ENCODE measurements around the gene EDNRB.
"Not testable (repeated sequence)": the region's sequence is repeated elsewhere in the genome, so short reads cannot be mapped to it uniquely, and the experiment has no call there.

The EDNRB gene

DNA sequence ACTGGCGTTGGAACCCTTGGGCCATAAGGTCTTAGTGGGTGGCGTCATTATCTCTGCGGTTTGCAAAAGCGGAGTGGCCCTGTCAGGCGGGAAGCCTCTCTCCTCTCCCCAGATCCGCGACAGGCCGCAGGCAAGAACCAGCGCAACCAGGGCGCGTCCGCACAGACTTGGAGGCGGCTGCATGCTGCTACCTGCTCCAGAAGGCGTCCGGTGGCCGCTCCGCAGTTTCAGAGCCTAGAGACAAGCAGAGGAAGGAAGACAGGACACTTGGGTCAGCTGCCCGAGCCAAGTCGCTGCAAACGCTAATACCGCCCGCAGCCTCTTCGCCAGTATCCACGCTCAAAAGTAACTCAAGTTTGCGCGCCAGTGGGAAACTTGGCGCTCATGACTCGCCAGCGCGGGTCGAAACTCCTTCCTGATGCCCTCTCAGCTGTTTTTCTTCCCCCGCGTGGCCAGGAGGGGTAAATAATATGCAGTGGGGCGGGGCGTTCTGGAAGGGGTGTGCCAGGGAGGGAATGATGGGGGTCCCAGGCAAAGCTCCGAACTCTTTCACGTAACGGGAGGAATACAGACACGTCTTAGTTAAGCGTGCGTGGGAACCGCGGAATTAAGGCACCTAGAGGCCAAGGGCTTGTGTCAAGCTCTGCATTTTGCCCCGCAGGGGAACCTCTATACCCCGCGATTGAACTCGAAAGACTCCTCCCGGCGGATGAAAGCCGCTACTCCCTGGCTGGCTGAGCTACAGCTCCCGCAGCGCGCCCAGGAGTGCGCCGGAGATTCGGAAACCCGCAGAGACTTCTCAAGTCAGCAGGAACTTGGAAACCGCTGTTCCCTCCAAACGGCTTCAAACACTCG, at the start of gene EDNRB:
TSS of gene EDNRB (minus strand) at position 441 of the 855 bp plus-strand sequence. CDS start at position 183, 258 bp downstream.
- no peak for DNase-seq

DNA sequence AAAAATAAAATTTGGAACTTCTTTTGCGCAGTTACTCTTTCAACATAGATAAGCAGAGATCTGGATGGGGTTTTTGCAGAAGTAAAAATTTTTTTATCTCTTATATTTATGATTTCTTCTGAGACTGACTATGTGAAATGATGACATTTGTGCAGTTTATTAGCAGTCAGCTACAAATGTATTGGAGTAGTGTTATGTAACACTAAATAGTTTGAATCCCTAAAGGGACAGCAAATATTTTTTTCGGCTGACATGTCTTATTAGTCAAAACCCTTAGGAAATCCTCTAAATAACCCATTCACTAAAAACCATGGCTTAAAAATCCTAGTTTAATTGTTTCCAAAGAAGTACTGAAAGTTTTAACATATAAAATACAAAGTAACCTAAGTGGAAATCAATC, 48.0 kb upstream of the EDNRB start:
- no peak for DNase-seq

DNA sequence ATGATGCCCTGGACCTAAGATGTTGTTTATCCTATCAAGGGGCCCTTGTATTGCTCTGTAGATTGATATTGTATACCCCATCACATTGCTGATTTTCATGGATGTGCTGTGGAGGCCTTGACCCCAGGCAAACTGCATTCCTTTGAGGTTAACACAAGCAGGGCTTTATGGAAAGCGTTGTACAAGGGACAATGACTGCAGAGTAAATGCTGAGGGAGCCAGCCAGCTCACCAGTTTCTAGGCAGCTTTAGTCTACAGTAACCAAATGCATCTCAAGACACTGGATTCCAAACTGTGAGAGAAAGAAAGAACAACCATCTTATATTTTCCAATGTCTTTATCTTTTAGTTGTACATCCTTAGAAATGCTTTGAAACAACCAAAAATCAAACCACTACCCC, 34.1 kb upstream of the EDNRB start:
- no peak for DNase-seq

DNA sequence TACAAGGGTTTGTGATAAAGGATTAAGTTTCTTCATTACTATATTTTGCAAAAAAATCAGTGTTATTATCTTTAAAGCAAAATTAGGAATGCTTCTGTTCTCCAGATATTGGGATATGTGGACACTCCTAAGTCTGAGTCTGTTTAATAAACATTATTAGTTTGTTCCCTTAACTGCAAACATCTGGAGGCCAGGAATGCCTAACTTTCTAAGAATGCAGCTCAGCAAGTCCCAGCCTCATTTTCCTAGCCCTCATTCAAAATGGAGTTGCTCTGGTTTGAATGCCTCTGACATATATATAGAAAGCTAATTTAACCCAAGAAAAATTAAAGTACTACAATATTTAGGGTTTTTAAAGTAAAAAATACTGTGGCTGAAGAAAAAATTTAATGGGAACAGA, 33.6 kb upstream of the EDNRB start:
- DNase-seq = no peak

DNA sequence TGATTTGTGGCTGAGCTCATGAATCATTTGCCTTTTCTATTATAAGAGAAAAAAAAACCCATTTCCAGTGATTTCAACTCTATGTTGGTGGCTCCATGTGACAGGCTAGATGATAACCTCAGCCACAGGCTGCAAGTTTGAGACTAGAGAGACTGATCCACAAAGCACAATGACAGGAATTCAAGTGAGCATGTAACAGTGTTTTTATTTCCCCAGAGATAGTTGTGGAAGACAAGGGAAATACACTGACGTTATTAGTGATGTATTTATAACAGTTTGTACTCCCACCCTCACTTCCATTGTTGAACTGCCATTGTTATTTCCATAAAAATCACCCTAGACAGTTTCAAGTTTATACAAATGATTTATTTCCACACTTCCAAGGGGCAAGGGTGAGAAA, 27.9 kb upstream of the EDNRB start:
- no peak for DNase-seq

DNA sequence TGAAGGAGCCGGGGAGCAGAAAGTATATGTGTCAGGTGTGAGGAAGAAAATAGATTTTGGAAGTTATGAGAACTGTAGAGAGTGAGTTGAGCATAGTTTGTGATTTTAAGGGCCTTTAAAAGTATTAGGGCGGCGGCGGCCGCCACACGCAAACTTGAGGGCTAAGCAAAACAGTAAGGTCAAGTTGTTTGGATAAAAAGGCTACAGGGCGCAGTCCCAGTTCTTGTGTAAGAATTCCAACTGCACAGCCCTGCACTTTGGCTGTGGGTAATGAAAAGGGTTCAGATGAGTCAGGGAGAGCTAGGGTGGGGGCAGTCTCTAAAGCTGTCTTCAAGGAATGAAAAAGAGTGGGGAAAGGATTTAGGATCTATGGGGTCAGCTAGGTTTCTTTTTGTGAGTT, 16.4 kb upstream of the EDNRB start:
- not testable (repeated sequence) for DNase-seq

DNA sequence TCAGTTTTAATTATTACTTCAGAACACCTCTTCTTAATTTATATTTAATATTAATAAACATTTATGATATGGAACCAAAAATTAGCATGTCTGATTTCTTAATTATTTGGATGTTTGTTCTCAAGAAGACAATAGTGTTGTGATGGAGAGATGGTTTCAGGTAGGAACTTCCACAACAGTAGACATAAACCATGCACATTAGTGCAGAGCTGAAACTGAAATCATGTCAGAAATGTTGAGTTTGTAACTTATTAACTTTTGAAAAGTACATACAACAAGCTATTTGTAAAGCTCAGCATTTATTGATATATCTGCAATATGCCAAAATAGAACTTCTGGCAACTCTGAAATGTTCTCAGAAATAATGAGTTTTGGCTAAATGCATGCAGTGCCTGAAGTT, 11.8 kb upstream of the EDNRB start:
- DNase-seq = no peak

DNA sequence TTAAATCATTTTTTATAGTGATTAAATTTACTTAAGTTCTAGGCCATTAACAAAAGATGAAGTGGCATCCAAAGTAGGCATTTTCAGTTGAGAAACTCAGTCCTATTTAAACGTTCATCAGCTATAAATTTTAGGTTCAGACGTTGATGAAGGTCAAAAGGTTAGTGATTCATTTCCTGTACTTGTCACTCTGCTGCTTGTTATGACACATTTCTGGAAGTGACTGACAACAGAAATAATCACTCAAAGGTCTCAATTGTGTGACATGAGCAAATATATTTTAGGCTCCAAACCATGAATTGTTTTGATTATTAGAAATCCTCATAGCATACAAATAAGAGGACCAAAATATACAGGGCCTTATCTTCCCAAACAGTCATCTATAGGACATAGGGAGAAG, 10.3 kb upstream of the EDNRB start:
- no peak for DNase-seq

DNA sequence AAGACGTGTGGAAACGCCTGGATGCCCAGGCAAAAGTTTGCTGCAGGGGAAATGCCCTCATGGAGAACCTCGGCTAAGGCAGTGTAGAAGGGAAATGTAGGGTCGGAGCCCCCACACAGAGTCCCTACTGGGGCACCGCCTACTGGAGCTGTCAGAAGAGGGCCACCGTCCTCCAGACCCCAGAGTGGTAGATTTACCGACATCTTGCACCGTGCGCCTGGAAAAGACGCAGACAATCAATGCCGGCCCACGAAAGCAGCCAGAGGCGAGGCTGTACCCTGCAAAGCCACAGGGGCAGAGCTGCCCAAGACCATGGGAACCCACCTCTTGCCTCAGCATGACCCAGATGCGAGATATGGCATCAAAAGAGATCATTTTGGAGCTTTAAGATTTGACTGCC, 7.0 kb upstream of the EDNRB start:
- DNase-seq = no peak

DNA sequence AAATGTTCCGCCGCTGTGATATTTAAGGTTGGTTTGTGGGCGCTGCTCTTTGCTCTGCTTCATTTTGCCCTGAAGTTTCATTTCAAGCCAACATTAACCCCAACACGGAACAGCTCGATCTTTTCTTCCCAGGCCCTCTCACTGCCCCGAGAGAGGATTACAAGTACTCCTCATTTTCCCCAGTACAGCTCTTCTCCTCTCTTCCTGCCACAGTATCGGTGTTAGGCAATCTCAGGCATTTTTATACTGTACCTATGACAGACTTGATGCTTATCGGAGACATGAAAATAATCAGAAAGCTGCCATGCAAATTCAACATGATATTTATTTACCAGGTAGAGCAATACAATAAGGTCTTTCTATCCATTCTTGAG, 1.3 kb upstream of the EDNRB start:
- DNase-seq = no peak

DNA sequence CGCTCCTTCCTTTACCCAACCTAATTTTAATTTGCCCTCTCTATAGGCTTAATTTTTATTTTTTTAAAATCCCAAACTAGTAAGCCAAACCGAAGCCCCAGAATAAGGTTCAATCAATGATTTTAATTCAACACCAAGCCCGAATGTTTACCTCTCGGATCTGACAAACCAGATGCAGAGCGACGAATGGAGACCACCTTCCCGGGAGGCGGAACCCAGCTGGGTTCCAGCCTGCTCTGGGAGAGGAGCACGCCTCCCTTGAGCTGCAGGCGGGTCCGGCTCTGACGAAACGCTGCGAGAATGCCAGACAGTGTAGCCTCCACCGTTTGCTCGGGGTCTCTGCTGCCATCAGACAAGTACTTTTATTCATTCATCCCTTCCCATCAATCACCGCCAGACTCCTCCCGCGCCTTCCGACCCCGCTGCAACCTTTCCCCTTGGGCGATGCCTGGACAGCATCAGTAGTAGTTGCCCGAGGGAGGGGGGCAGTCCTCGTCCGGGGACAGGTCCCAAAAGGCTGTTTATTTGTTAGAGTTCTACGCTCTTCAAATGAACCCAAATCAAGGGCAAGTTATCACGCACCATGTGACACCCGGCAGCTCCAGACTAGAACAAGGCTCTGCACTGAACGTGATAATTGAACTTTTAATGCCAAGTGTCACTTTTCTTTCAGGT, 752 bp upstream of the EDNRB start:
- no peak for DNase-seq

DNA sequence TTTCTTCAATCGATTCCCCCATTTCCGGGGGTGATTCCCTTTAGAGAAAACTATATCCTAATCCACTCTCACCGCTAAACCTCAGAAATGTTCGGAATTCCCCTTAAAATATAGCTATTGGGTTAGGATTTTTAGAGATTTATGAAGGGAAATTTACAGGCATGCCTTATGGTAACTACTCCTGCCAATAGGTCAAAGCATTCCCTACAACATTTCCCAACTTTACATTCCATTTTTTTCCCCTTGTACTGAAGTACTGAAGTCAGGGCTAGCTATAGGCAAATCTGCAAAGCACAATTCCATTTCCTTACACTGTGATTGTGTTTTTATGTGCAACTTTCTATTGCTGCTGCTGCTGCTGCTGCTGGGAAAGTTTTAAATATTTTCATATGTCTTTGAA, 2.1 kb downstream of the EDNRB start:
- no peak for DNase-seq

DNA sequence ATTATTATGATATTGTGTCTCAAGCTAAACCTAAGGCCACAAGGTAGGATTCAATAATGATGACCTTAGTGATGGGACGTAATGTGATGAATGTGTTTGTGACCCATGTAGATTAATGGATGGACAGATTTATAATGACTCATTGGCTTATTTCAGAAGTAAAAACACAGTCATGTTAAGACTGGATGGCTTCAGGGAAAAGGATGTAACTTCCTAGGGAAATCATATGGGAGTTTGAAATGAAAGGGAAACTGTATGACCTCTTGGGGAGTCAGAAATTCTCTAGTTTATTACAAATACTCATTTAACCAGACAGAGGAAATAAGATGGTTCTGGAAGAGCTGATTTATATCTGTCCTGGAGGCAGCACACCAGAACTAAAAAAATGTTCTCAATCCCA, 2.9 kb downstream of the EDNRB start:
- no peak for DNase-seq

DNA sequence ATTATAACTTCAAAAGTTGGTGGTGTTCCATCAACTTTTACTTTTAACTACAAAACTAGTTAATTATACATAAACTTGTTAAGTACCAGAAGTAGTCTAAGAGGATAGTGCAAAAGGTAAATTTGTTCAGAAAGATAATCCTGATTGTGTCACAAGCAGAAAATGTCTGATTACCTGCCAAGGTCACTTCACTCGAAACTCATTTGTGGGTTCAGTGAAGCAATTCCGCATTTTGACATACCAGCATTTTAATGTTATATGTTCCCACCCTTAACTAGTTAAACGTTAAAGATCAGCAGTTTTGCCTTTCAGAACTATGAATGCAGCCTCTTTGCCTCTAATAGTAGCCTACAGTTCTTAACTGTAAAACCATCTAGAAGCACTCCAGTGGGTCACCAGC, 5.6 kb downstream of the EDNRB start:
- DNase-seq = no peak

DNA sequence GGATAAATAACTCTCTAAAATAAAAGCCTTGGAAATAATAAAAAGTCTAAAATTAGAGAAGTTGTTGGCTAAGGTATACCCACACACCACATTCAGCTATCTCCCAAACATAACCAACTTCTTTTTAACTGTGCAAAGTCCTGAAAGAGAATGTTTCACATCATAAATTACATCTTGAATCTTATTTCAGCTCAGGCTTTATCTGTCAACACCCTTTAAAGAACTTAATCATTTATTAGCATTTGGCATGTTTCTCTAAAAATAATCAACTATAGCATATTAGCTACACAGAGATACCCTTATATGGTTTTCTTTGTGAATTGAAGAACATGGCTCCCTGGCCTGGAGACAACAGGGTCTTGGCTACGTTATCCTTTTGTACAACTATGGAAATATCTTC, 6.9 kb downstream of the EDNRB start:
- DNase-seq = no peak

DNA sequence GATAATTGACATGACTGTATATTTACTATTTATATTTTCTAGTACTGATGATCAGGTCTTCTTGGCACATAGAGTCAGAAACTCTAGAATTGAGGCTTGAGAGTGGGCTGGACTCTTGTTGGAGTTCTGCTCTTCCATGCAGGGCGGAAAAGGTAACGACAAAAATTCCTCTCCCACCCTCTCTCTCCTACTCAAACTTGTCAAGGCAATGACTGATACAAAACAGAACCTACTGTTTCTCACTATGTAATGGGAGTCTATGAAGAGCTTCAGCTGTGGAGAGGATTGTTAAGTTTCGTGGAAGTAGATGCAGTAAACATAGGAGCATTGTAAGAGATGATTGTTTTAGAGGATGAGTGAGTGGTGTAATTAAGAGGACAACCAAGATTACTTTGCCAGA, 8.8 kb downstream of the EDNRB start:
- DNase-seq = no peak

DNA sequence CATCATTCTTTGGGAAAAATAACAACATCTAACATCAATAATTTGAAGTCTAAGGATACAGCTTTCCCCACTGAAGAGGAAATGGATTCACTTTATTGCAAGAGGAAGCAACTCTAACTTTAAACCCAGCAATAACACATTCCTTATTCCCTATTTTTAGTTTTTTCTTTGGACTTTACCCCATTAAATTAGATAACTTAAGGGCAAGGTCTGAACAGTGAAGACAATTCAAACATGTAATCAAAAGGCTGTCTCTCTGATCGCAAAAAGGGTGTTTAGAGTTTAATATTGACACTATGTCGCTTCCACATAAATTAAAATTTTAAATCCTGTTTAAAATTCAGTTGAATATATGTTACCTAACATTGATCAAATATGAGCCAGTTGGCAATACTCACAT, 10.1 kb downstream of the EDNRB start:
- DNase-seq = no peak

DNA sequence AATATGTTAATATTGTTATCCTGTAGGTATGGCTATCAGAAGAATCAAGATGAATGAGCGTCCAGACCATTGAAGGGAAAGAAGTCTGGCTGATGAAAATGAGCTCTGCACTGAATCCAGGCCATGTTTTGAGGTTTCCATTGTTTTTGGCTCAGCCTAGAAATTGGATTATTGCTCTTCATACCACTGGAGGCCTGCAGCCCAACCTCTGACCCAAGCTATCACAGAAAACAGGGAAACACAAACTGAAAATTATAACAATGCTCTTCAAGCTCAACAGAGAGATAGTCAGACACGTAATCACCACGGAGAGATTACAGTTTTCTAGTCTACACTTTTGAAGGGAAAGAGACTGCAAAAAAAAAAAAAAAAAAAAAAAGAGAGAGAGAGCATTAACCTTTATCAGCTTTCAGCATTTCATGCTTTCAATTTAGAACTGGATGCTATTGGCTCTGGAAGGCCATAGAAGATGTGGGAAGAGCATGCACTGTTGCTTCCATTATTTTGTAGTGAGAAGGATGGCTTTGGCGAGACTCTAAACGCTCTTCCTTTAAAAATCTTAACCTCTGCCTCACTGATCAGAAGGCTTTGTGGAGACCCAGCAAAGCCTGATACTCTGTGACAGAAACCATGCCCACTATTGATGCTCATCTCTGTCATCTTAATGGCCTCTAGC, 10.8 kb downstream of the EDNRB start:
- no peak for DNase-seq

DNA sequence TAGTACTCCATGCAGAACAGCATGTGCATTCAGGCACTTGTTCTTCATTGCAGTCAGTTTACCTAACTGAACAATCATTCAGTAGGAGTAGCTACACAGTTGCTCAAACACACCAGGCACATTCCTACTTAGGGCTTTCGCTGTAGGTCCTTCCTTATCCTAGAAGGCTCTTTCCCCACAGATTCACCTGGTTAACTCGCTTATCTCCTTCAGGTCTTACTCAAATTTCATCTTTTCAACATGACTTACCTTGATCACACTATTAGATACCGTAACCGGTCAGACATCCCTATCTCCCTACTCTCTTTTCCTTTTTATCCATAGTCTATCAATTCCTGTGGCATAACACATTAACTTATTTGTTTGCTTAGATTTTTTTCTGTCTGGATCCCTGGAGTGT, 14.6 kb downstream of the EDNRB start:
- DNase-seq = no peak

DNA sequence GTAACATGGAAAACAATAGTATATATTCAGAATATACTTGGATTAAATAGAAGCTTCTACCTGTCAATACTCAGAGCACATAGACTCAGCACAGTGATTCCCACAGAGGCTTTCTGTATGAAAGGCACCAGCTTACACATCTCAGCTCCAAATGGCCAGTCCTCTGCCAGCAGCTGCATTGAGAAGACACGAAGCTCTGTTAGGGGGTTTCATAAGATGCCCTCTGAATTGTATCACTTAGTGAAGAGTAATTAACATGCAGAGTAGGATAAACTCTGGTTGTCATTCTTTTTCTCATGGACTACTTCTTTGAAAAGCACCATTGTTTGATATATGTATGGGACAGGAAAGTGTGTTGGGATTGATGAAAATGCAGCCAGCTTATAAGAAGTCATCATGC, 15.2 kb downstream of the EDNRB start:
- no peak for DNase-seq

DNA sequence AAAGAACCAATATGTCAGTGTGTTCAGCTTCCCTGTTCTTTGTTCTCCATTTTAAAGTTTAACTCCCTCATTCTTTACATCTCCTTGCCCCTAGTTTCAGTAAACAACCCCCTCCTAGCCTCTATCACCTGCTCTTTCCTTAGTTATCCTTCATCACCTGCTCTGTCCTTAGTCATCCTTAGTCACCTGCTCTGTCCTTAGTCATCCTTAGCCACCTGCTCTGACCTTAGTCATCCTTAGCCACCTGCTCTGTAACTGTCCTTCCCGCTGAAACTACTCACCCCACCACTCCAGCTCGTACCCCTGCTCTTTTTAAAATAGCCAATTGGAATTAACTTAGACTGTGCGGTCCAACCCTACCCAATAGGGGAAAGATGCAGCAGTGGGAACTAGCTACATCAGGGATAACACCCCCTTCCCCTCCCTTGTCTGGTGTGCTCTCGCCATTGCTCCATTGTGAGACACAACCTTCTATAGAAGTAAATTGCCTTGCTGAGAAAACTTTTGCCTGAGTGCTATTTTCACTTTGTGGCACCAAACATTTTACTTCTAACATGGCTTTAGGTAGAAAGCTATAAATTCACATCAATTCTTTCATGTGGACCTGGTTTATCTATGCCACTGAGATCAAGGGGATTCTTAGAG, 16.2 kb downstream of the EDNRB start:
- no peak for DNase-seq

DNA sequence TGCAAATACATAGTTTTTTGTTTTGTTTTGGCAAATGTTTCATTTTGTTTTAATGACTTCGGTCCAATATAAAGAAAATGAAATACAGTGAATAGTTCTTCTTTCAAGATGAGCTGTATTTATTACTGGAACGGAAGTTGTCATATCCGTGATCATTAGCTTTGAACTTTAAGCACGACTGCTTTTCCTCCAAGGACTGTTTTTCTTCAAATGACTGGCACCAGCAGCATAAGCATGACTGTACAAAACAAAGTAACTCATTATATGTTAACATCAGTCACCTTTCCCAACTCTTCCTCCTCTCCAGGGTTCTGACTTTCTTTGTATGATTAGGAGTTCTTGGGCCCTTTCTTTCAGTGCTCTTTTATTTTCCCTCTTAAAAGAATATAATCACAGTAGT, 20.5 kb downstream of the EDNRB start:
- no peak for DNase-seq

DNA sequence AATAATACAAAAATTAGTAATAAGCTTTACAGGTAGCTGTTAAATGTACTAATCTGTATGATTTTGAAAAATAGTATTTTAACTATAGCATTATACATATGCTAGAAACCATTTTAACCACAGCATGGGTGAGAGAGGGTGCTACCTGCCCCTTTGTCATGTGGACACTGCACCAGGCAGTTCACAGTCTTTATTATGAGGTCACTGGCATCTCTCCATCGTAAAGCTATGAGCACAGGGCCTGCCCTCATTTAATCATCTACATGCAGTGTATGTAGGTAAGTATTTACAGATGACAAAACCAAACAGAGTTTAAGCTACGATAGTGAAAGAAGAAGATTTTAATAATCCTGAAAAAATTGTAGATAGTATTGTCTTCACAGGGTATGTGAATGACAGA, 21.7 kb downstream of the EDNRB start:
- no peak for DNase-seq

DNA sequence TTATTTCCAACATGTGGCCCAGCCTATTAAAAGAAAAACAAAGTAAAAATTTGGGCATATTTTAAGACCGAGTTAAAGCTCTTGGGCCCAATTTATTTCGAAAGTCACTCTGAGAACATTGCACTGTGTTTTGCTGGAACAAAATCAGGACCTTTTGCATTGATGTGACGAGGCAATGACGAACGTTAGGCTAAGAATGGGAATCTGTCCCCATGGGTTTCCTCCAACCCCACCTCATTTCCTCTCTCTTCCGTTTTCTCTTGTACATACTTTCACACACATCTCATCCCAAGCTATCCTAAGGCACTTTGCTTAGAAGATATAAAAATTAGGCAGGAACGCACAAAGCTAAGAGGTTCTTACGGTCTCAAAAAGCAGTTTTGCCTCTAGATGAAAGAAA, 22.1 kb downstream of the EDNRB start:
- no peak for DNase-seq

Measured in stimulated activated naive CD4-positive, alpha-beta T cell (primary cell).